ENCODE data around the gene NIF3L1.

The NIF3L1 gene

GRCh38 chr2:200864176-200865034 is 24.8 kb upstream of the NIF3L1 start, which contains the start of gene CLK1:
CLK1 (minus strand) TSS chr2:200864658; CDS start chr2:200861862, 2,796 bp downstream.
- TF ChIP-seq TCF12 (IDR thresholded peaks at IDR 0.05; ENCODE audit: low read depth) (peak; percentile 50; the same call in 1 of the 2 replicates), REST (IDR thresholded peaks at IDR 0.05; ENCODE audit: low read depth) (no peak; the same call in 1 of the 2 replicates), CREB1 (IDR thresholded peaks at IDR 0.05; ENCODE audit: low read depth) (peak; percentile 93), NFIC (IDR thresholded peaks at IDR 0.05) (no peak), EGR1 (IDR thresholded peaks at IDR 0.05) (peak; percentile 87), TAF1 (IDR thresholded peaks at IDR 0.05; ENCODE audit: low read depth) (peak; percentile 80), EP300 (IDR thresholded peaks at IDR 0.05; ENCODE audit: borderline replicate concordance) (no peak), RAD21 (IDR thresholded peaks at IDR 0.05; ENCODE audit: low read depth) (no peak), MAX (IDR thresholded peaks at IDR 0.05) (peak; percentile 91), TEAD4 (IDR thresholded peaks at IDR 0.05) (peak; percentile 93), USF1 (IDR thresholded peaks at IDR 0.05) (peak; percentile 31; the same call in 1 of the 2 replicates), CEBPB (IDR thresholded peaks at IDR 0.05) (no peak; the same call in 1 of the 2 replicates), ZBTB7A (IDR thresholded peaks at IDR 0.05; ENCODE audit: low read depth) (no peak), YY1 (IDR thresholded peaks at IDR 0.05; ENCODE audit: low read depth) (peak; percentile 98), FOXM1 (IDR thresholded peaks at IDR 0.05; ENCODE audit: borderline replicate concordance, low read depth) (no peak; the same call in 1 of the 2 replicates)

- TF ChIP-seq RAD21 (IDR thresholded peaks at IDR 0.05; ENCODE audit: low read depth) (no peak), ZBTB7A (IDR thresholded peaks at IDR 0.05; ENCODE audit: low read depth) (no peak), CEBPB (IDR thresholded peaks at IDR 0.05) (no peak), TEAD4 (IDR thresholded peaks at IDR 0.05) (no peak), FOXM1 (IDR thresholded peaks at IDR 0.05; ENCODE audit: borderline replicate concordance, low read depth) (no peak), EGR1 (IDR thresholded peaks at IDR 0.05) (no peak), TCF12 (IDR thresholded peaks at IDR 0.05; ENCODE audit: low read depth) (no peak), REST (IDR thresholded peaks at IDR 0.05; ENCODE audit: low read depth) (no peak), CREB1 (IDR thresholded peaks at IDR 0.05; ENCODE audit: low read depth) (no peak), YY1 (IDR thresholded peaks at IDR 0.05; ENCODE audit: low read depth) (no peak), EP300 (IDR thresholded peaks at IDR 0.05; ENCODE audit: borderline replicate concordance) (no peak), USF1 (IDR thresholded peaks at IDR 0.05) (no peak), MAX (IDR thresholded peaks at IDR 0.05) (no peak), TAF1 (IDR thresholded peaks at IDR 0.05; ENCODE audit: low read depth) (no peak), NFIC (IDR thresholded peaks at IDR 0.05) (no peak)
These were observed 20.2 kb upstream of the NIF3L1 start for GRCh38 chr2:200869014-200869413.

- TF ChIP-seq CEBPB (IDR thresholded peaks at IDR 0.05) (peak; percentile 13; the same call in 1 of the 2 replicates), TEAD4 (IDR thresholded peaks at IDR 0.05) (no peak)
These were observed 18.0 kb upstream of the NIF3L1 start for GRCh38 chr2:200871151-200871550.

- TF ChIP-seq RAD21 (IDR thresholded peaks at IDR 0.05; ENCODE audit: low read depth), result no peak
- TF ChIP-seq NFIC (IDR thresholded peaks at IDR 0.05), result no peak
These were observed 15.6 kb upstream of the NIF3L1 start for GRCh38 chr2:200873560-200873959.

- no peak for TF ChIP-seq TCF12 (IDR thresholded peaks at IDR 0.05; ENCODE audit: low read depth)
- no peak for TF ChIP-seq ZBTB7A (IDR thresholded peaks at IDR 0.05; ENCODE audit: low read depth)
- TF ChIP-seq FOXM1 (IDR thresholded peaks at IDR 0.05; ENCODE audit: borderline replicate concordance, low read depth), result no peak
- TF ChIP-seq MAX (IDR thresholded peaks at IDR 0.05), result no peak
- no peak for TF ChIP-seq YY1 (IDR thresholded peaks at IDR 0.05; ENCODE audit: low read depth)
- TF ChIP-seq EGR1 (IDR thresholded peaks at IDR 0.05), result no peak
- TF ChIP-seq USF1 (IDR thresholded peaks at IDR 0.05), result no peak
- TF ChIP-seq REST (IDR thresholded peaks at IDR 0.05; ENCODE audit: low read depth), result no peak
- TF ChIP-seq EP300 (IDR thresholded peaks at IDR 0.05; ENCODE audit: borderline replicate concordance), result no peak
- no peak for TF ChIP-seq NFIC (IDR thresholded peaks at IDR 0.05)
- no peak for TF ChIP-seq TEAD4 (IDR thresholded peaks at IDR 0.05)
- TF ChIP-seq RAD21 (IDR thresholded peaks at IDR 0.05; ENCODE audit: low read depth), result no peak
- TF ChIP-seq CREB1 (IDR thresholded peaks at IDR 0.05; ENCODE audit: low read depth), result no peak
- TF ChIP-seq CEBPB (IDR thresholded peaks at IDR 0.05), result no peak
These were observed 11.7 kb upstream of the NIF3L1 start for GRCh38 chr2:200877443-200877842.

All from Ishikawa (cell line).